GM19099 (cell line): ENCODE data around the gene PTH.

ENCODE experiments used
- POLR2A ChIP-seq: IDR thresholded peaks from 3 replicates; pipeline ENCODE4 v1.6.1; 2011; ENCODE audit warnings: low read depth; ENCODE audit not compliant: insufficient read length; ENCODE audit errors: extremely low read depth

The PTH gene

GRCh38 chr11:13463779-13464290, 32.0 kb downstream of the PTH start:
- TF ChIP-seq POLR2A, result no peak

GRCh38 chr11:13462901-13463778, 32.7 kb downstream of the PTH start, which contains the start of gene BTBD10:
BTBD10 (minus strand) TSS chr11:13463222; CDS start chr11:13445124, 18,098 bp downstream.
- peak; percentile 96 for TF ChIP-seq POLR2A

- TF ChIP-seq POLR2A, result no peak
These were observed 33.4 kb downstream of the PTH start for GRCh38 chr11:13462311-13462900.

- TF ChIP-seq POLR2A, result no peak
These were observed 34.5 kb downstream of the PTH start for GRCh38 chr11:13461291-13461690.

GRCh38 chr11:13450832-13451397, 44.9 kb downstream of the PTH start:
- no peak for TF ChIP-seq POLR2A

GRCh38 chr11:13449522-13449921, 46.3 kb downstream of the PTH start:
- TF ChIP-seq POLR2A, result no peak

GRCh38 chr11:13448876-13449275, 46.9 kb downstream of the PTH start:
- no peak for TF ChIP-seq POLR2A

GRCh38 chr11:13446444-13446843, 49.4 kb downstream of the PTH start:
- TF ChIP-seq POLR2A, result no peak

GRCh38 chr11:13445588-13445987, 50.2 kb downstream of the PTH start:
- TF ChIP-seq POLR2A, result no peak
